ENCODE measurements around the gene GNB1.
"Not testable (repeated sequence)": the region's sequence is repeated elsewhere in the genome, so short reads cannot be mapped to it uniquely, and the experiment has no call there.

GNB1 gene

GRCh38 chr1:1856161-1856560 lies 34.7 kb downstream of the GNB1 start:
- DNase-seq = not testable (repeated sequence)

GRCh38 chr1:1853593-1854257 lies 37.2 kb downstream of the GNB1 start:
- DNase-seq = no peak

- DNase-seq = no peak
These were observed 38.1 kb downstream of the GNB1 start for GRCh38 chr1:1852619-1853414.

DNA sequence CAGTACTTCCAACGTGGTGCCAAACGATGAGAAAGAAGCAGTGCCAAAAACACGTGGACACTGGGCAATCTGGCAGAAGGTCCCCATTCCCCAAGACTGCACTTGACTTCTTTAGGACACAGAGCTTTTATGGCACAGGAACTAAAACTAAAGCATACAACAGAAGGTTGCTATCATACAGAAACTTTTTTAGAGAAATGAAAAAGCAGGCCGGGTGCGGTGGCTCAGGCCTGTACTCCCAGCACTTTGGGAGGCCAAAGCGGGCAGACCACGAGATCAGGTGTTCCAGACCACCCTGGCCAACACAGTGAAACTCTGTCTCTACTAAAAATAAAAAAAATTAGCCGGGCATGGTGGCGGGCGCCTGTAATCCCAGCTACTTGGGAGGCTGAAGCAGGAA lies 43.0 kb downstream of the GNB1 start:
- DNase-seq = no peak

DNA sequence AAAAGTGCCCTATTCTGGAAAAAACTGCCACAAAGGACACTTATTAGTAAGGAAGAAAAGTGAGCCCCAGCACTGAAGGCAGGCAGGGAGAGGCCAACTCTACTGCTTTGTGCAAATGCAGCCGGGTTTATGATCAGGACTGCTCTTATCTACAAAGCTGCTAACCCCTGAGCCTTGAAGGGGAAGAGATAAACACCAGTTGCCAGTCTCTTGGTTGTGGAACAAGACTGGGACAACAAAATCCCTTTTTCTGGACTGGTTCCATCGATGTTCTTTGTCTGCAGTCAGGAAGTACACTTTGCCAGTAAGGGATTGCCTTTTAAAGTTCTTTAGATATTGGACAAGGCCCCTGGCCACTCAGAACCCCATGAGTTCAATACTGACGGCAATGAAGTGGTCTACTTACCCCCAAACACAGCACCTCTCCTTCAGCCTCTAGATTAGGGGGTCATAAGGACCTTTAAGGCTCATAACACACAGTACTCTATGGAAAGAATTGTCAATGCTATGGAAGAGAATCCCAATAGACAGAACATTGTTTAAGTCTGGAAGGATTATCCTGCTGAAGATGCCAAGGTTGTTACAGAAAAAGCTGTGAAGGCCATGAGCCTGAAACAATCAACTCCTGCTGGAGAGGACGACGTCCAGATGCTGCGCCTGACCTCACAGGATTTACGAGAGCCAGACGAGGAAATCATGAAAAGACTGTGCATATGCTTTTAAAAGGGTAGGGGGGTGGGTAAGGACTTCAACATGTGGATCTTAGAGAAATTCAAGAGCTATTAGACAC lies 43.6 kb downstream of the GNB1 start:
- no peak for DNase-seq

- DNase-seq = no peak
These were observed 44.4 kb downstream of the GNB1 start for GRCh38 chr1:1846386-1846918.

DNA sequence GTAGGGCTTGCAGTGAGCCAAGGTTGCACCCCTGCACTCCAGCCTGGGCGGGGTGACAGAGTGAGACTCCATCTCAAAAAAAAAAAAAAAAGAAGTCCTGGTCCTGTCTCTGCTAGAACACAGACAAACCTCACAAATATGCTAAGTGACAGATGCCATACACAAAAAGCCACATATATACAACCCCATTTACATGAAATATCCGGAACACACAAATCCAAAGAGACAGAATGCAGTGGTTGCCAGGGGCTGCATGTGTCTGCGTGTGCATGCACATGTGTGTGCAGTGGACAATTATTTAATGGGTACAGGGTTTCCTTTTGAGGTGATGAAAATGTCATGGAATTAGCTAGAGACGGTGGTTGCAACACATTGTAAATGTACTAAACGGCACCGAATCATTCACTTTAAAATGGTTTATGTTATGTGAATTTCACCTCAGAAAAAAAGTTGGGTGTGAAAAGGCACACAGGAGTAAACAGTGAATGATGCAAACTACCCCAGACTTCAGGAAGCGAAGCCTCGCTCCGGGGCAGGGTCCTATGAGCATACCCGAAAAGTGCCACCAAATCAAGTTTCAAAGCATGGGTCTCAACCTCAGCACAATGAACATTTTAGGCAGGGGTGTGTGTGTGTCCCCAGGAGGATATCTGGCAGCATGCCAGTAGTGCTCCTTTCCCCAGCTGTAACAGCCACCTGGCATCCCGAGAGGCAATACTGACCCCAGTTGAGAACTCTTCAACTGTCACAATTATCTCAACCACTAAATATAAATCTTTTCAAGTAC lies 48.3 kb downstream of the GNB1 start:
- DNase-seq = no peak

DNA sequence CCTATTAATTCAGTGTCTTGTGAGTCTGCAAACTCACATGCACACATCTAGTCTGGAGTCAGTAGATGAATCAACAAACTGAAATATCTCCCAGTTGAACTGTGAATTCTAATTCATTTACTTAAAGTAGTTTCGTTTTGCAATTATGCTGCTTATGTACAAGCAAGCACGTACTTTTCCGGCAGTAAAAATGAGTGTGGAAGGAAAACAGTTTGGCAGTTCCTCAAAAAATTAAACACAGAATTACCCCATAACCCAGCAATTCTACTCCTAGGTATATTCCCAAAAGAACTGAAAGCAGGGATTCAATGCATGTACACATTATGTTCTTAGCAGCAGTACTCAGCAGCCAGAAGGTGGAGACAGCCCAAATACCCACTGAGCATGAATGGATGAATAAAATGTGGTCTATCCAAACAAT lies 49.3 kb downstream of the GNB1 start:
- DNase-seq = no peak

DNA sequence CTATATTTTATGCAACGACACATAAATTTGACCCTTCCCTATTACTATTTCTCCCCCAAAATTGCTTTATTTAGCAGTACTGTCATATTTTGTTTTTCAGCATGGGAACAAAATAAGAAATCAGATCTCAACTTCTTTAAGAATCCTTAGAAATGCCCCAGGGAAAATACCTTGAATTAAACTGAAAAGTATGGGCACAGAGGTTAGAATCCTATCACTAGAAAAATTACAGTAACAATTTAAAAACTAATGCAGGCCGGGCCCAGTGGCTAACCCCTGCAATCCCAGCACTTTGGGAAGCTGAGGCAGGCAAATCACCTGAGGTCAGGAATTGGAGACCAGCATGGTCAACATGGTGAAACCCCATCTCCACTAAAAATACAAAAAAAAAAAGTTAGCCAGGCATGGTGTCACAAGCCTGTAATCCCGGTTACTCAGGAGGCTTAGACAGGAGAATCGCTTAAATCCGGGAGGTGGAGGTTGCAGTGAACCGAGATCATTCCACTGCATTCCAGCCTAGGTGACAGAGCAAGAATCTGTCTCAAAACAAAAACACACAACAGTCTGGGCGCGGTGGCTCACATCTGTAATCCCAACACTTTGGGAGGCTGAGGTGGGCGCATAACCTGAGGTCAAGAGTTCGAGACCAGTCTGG lies 51.4 kb downstream of the GNB1 start:
- DNase-seq = no peak

DNA sequence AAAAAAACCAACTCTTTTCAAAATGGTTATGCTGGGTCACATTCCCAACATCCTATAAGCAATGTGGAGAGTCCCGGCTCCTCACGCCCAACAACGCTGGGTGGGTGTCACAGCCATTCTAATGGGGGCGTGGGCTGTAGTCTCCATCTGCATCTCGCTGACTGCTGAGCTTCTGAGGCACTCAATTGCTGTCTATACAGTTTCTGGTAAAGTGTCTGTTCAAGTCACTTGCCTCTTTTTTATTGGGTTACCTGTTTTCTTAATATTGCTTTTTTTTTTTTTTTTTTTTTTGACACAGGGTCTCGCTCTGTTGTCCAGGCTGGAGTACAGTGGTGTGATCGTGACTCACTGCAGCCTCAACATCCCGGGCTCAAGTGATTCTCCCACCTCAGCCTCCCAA lies 54.8 kb downstream of the GNB1 start:
- DNase-seq = no peak

- no peak for DNase-seq
These were observed 55.3 kb downstream of the GNB1 start for GRCh38 chr1:1835546-1835945.

GRCh38 chr1:1833916-1834325 lies 57.0 kb downstream of the GNB1 start:
- DNase-seq = no peak

DNA sequence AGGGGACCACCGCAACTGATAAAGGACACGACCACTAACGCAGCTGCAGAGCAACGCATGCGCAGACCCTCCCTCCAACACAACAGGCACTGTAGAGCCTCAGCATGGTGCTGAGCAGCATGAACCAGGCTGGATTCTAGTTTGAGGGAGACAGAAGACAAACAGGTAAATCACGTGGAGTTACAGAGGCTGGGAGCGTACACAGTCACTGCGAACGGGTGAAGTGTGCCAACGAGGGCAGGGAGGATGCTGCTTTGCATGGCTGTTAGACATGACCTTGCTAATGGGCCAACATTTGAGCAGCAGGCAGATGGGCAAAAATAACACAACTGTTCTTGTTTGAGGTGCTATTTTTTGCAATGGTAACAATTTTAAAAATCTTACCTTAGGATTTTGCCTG lies 57.4 kb downstream of the GNB1 start:
- DNase-seq = no peak

- no peak for DNase-seq
These were observed 58.1 kb downstream of the GNB1 start for GRCh38 chr1:1832820-1833219.

- no peak for DNase-seq
These were observed 58.7 kb downstream of the GNB1 start for GRCh38 chr1:1832166-1832565.

GRCh38 chr1:1827089-1827848 lies 63.6 kb downstream of the GNB1 start:
- DNase-seq = no peak

GRCh38 chr1:1826356-1827088 lies 64.4 kb downstream of the GNB1 start:
- DNase-seq = no peak

DNA sequence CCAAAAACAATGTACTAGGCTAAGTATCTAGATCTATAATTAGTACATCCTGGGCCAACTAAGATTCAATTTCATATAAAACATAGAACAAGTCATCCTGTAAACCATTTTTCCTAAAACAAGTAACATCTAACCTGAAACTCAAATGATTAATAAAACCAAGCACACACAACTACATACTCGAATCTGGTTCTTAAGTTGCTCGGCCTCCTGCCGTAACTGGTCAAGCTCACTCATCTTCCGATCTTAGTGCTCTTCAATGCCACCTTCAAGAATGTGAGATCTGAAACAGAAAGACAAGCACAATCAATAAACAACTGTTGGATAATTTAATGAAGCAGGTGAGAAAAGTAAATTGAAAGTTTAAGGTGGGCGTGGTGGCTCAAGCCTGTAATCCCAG lies 65.7 kb downstream of the GNB1 start:
- DNase-seq = no peak

- DNase-seq = no peak
These were observed 71.1 kb downstream of the GNB1 start for GRCh38 chr1:1819762-1820161.

- DNase-seq = no peak
These were observed 73.7 kb downstream of the GNB1 start for GRCh38 chr1:1817221-1817620.

All from hippocampal formation (tissue), 2 donors.